KBM-7 (cell line): Measurements from ENCODE around the gene ZNF764.
"Not testable (repeated sequence)": the region's sequence is repeated elsewhere in the genome, so short reads cannot be mapped to it uniquely, and the experiment has no call there.

Experiments
- DNase-seq: peaks from one replicate; pipeline ENCODE4 v3.0.0-alpha.2; 2015
- in situ Hi-C: fragments of 300-500 bp; cut with MboI; formaldehyde crosslinking; loops from 2 replicates; pipeline ENCODE4 v1.14.3; 2020; ENCODE audit warnings: low sequenced_read_pairs, low pct_unique_long_range_greater_than_20kb, mixed read lengths

ZNF764 gene

GRCh38 chr16:30554557-30555314, 3.4 kb downstream of the ZNF764 start:
- no peak for DNase-seq
- in situ Hi-C loops = no loop called here

- in situ Hi-C loops = no loop called here
- DNase-seq = peak; percentile 49
Measured at GRCh38 chr16:30553393-30553899, 4.7 kb downstream of the ZNF764 start.

GRCh38 chr16:30552956-30553355, 5.2 kb downstream of the ZNF764 start:
- in situ Hi-C loops = no loop called here
- no peak for DNase-seq

GRCh38 chr16:30551781-30552180, 6.4 kb downstream of the ZNF764 start:
- in situ Hi-C loops = no loop called here
- no peak for DNase-seq

GRCh38 chr16:30548416-30549253, 9.5 kb downstream of the ZNF764 start:
- no peak for DNase-seq
- in situ Hi-C loops = no loop called here

GRCh38 chr16:30546115-30546514, 12.1 kb downstream of the ZNF764 start:
- in situ Hi-C loops = no loop called here
- peak; percentile 64 for DNase-seq

- in situ Hi-C loops = no loop called here
- no peak for DNase-seq
Measured at GRCh38 chr16:30543067-30543466, 15.1 kb downstream of the ZNF764 start.

GRCh38 chr16:30541502-30542329, 16.5 kb downstream of the ZNF764 start:
- in situ Hi-C loops = no loop called here
- DNase-seq = no peak

GRCh38 chr16:30540916-30541464, 17.2 kb downstream of the ZNF764 start:
- DNase-seq, in situ Hi-C loops: not testable (repeated sequence)

- DNase-seq, in situ Hi-C loops: not testable (repeated sequence)
Measured at GRCh38 chr16:30539986-30540526, 18.1 kb downstream of the ZNF764 start.

GRCh38 chr16:30539000-30539964, 18.9 kb downstream of the ZNF764 start:
- in situ Hi-C loops = no loop called here
- DNase-seq = no peak

- DNase-seq, in situ Hi-C loops: not testable (repeated sequence)
Measured at GRCh38 chr16:30536391-30537024, 21.7 kb downstream of the ZNF764 start.

GRCh38 chr16:30535777-30536190, 22.4 kb downstream of the ZNF764 start:
- in situ Hi-C loops = no loop called here
- peak; percentile 69 for DNase-seq

- DNase-seq = no peak
- in situ Hi-C loops = no loop called here
Measured at GRCh38 chr16:30535106-30535776, 22.9 kb downstream of the ZNF764 start.

GRCh38 chr16:30534368-30535105, 23.6 kb downstream of the ZNF764 start, which contains the start of gene ZNF747:
Gene ZNF747 (minus strand): TSS chr16:30534858. CDS start chr16:30534679, 179 bp downstream.
- peak; percentile 87 for DNase-seq
- in situ Hi-C loops = no loop called here
